Heart left ventricle (tissue), 16 donors: ENCODE measurements around the gene NPHP4. TPM values are rescaled to one million over a fixed set of nuclear protein-coding genes. Genes with fewer than 3 reads are reported as not detected.

Experiments used
- ATAC-seq, 4 donors: fragments of 200-7000 bp; cut with Tn5 transposase; one replicate each; pipeline ENCODE4 v1.9.1; 2020 to 2022; ENCODE audit warnings: moderate library complexity in 4 of 4, mild to moderate bottlenecking in 3 of 4, moderate number of reproducible peaks in 1 of 4
- DNase-seq, 5 donors: peaks; one replicate each; pipeline ENCODE4 v3.0.0-alpha.2; 2020
- H3K27ac ChIP-seq, 12 donors: fragments of 200-600 bp; sonication (generic) in 4 of 12; one replicate each; pipeline versions ENCODE4 v1.5.0 to v1.8.0; 2016 to 2022; ENCODE audit warnings: mild to moderate bottlenecking in 2 of 12
- H3K27me3 ChIP-seq, 9 donors: fragments of 200-600 bp; sonication (generic) in 2 of 9; one replicate each; pipeline versions ENCODE4 v1.5.1 to v1.8.0; 2016 to 2022; ENCODE audit warnings: mild to moderate bottlenecking in 3 of 9
- H3K36me3 ChIP-seq, 9 donors: fragments of 200-600 bp; sonication (generic) in 2 of 9; one replicate each; pipeline versions ENCODE4 v1.5.0 to v1.8.0; 2018 to 2022; ENCODE audit warnings: mild to moderate bottlenecking in 2 of 9
- H3K4me1 ChIP-seq, 12 donors: fragments of 200-600 bp; sonication (generic) in 4 of 12; one replicate each; pipeline versions ENCODE4 v1.5.0 to v1.8.0; 2016 to 2022; ENCODE audit warnings: mild to moderate bottlenecking in 3 of 12
- H3K4me3 ChIP-seq, 12 donors: fragments of 200-600 bp; sonication (generic) in 4 of 12; one replicate each; pipeline versions ENCODE4 v1.5.0 to v1.8.0; 2017 to 2022; ENCODE audit warnings: mild to moderate bottlenecking in 9 of 12, moderate library complexity in 4 of 12
- H3K9me3 ChIP-seq, 12 donors: fragments of 200-600 bp; sonication (generic) in 4 of 12; one replicate each; pipeline versions ENCODE4 v1.5.0 to v1.8.0; 2016 to 2022; ENCODE audit warnings: mild to moderate bottlenecking in 1 of 12
- POLR2A ChIP-seq, 2 donors: fragments of 450-650 bp; IDR thresholded peaks; one replicate each; pipeline ENCODE4 v1.6.1; 2017; ENCODE audit warnings: antibody characterized with exemption in 2 of 2, mild to moderate bottlenecking in 2 of 2, moderate library complexity in 2 of 2
- WGBS, 4 donors: extraction: QIAGEN DNeasy Blood & Tissue Kit in 2 of 4; methylation state at CpG; one replicate each; pipeline versions ENCODE4 v1.1.5 to v1.1.7; 2013 to 2018; 5-methylcytosine and 5-hydroxymethylcytosine counted together
- intact Hi-C, 10 donors: fragments of 100-400 bp; cut with DNase I; formaldehyde crosslinking; loops; one replicate each; pipeline versions ENCODE4 v1.11.1 to v1.14.2; 2022
- polyA plus RNA-seq, 2 donors: library from polyadenylated mRNA; stranded (reverse); fragments of 200-250 nt; gene quantifications; one replicate each; pipeline ENCODE4 v1.2.3, GENCODE V29; 2013
- total RNA-seq, 9 donors: library from RNA; depleted of rRNA in 2 of 9; stranded (reverse); fragments of >200 nt in 2 of 9; fragmentation: NEBNext Ultra II Directional in 3 of 9; extraction: Animal tissue kit (Norgen Biotek cat#: 25700) in 3 of 9; gene quantifications; one replicate each; pipeline versions ENCODE4 v1.1.0 to v1.2.4, GENCODE V29; 2016 to 2023
- TF ChIP-seq, protein P1 (sequence below), 12 donors: fragments of 200-600 bp; sonication (generic) in 4 of 12; IDR thresholded peaks; one replicate each; pipeline versions ENCODE4 v1.5.0 to v1.8.0; 2018 to 2022; ENCODE audit warnings: antibody characterized with exemption in 12 of 12, mild to moderate bottlenecking in 5 of 12
- donor health status: ischemic (EF 13 %, LVEDD 7.1; RV severe dilation, severe dysfunction).
- donor health status: healthy with polysubstance abuse.
- donor health status: DM: no; HTN: yes; CAD: no.
- donor health status: DM: no; HTN: no; CAD: no.
- donor health status: ischemic (EF 25% LVEDD 6.9; RV normal size, moderate dysfunction).
- donor health status: ischemic (EF 25% LVEDD 5.7; RV mildly dilated, moderate dysfunction).
- donor health status: healthy.
- donor health status: DM: yes; HTN: yes; CAD: no.
- donor health status: ischemic (EF 35%, LVEDD 5.7; RV mildly dilated, moderate dysfunction).
- donor health status: nonischemic (EF 11% LVEDD 7.7; RV severe dilation, severe dysfunction).
- donor health status: DM: yes; HTN: yes; CAD: no.
- donor health status: PGD.
- donor health status: ischemic (EF 29% LVEDD 5.4; RV normal size, mild dysfunction).
- donor health status: nonischemic (EF 23%, LVEDD 6.1; RV moderate dilation, normal function).

NPHP4 gene
- total and polyA plus RNA-seq, 11 donors = 2.1 to 6.3 (median 3.1) TPM

DNA sequence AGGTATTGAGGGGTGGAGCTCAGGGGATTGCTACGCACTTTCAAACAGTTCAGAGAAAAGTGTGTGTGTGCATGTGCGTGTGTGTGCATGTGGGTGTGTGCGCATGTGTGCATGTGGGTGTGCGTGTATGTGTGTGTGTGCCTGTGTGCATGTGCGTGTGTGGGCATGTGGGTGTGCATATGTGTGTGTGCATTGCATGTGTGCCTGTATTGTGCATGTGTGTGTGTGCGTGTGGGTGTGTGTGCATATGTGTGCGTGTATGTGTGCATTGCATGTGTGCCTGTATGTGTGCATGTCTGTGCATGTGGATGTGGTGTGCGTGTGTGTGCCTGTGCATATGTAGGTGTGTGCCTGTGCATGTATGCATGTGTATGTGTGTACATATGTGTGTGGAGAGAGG is 40.9 kb upstream of the NPHP4 start:
- peaks cover 0 to 35% (median 0%) of the 10 kb centered on the region in 12 donors for H3K4me1 ChIP-seq
- H3K27ac ChIP-seq = no peak overlapping the region
- WGBS, 4 donors = 87 to 96% (median 94%) methylated on average over 8 of the region's 8 CpGs
- H3K27me3 ChIP-seq = no peaks in the 10 kb centered on the region
- no peak overlapping the region for H3K4me3 ChIP-seq
- no peak for TF ChIP-seq POLR2A (IDR thresholded peaks at IDR 0.05)
- TF ChIP-seq, protein P1, sequence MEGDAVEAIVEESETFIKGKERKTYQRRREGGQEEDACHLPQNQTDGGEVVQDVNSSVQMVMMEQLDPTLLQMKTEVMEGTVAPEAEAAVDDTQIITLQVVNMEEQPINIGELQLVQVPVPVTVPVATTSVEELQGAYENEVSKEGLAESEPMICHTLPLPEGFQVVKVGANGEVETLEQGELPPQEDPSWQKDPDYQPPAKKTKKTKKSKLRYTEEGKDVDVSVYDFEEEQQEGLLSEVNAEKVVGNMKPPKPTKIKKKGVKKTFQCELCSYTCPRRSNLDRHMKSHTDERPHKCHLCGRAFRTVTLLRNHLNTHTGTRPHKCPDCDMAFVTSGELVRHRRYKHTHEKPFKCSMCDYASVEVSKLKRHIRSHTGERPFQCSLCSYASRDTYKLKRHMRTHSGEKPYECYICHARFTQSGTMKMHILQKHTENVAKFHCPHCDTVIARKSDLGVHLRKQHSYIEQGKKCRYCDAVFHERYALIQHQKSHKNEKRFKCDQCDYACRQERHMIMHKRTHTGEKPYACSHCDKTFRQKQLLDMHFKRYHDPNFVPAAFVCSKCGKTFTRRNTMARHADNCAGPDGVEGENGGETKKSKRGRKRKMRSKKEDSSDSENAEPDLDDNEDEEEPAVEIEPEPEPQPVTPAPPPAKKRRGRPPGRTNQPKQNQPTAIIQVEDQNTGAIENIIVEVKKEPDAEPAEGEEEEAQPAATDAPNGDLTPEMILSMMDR (IDR thresholded peaks at IDR 0.05) = no peak
- ATAC-seq = no peak
- H3K9me3 ChIP-seq = no peaks in the 10 kb centered on the region
- H3K36me3 ChIP-seq = peaks cover 0 to 14% (median 0%) of the 10 kb centered on the region in 9 donors
- DNase-seq = no peak
- intact Hi-C loops = no loop called here

DNA sequence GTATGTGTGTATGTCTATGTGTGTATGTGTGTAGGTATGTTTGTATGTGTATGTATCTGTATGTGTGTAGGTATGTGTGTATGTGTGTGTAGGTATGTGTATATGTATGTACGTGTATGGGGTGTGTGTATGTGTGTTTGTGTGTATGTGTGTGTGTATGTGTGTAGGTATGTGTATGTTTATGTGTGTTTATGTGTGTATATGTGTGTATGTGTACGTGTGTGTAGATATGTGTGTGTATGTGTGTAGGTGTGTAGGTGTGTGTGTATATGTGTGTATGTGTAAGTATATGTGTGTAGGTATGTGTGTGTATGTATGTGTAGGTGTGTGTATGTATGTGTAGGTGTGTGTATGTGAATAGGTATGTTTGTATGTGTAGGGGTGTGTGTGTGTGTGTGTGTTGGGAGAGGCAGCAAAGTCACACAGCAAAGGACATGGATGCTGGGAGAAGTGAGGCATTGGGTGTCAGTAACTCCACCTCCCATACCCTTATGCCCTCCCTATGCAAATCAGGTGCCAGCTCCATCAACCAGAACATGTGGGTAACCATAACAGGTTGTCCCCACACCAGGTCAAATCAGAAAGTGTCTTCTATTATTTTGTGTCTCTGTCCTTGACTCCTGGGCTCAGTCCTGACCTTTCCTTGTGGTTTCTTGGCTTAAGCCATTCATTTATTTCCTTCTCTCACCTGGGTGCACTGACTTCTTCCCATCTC is 38.5 kb upstream of the NPHP4 start:
- Histone ChIP-seq H3K4me3 (no peak overlapping the region), H3K36me3 (peaks cover 0 to 14% (median 0%) of the 10 kb centered on the region in 9 donors), H3K9me3 (no peaks in the 10 kb centered on the region), H3K4me1 (peaks cover 0 to 38% (median 6%) of the 10 kb centered on the region in 12 donors), H3K27me3 (no peaks in the 10 kb centered on the region), H3K27ac (no peak overlapping the region)
- no peak for DNase-seq
- TF ChIP-seq POLR2A (IDR thresholded peaks at IDR 0.05) = no peak
- TF ChIP-seq, protein P1 (IDR thresholded peaks at IDR 0.05) = no peak
- WGBS, 4 donors = 90 to 92% (median 91%) methylated on average over 2 of the region's 2 CpGs
- ATAC-seq = no peak
- intact Hi-C loops = no loop called here

DNA sequence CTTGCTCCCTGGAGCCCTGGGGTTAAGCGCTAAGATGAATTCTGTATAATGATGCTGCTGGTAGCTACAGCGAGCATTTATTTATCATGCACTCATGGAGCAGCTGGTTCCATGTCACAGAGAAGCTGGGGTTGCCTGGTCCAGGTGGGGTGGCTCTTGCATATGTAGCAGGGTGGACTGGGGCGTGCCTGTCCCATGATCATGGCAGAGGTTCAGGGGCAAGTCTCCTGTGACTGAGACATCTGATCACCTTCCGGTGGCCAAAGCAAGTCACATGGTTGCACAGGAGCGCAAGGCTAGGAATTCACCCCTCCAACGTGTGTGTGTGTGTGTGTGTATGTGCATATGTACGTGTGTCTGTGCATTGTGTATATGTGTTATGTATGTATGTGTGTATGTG is 37.9 kb upstream of the NPHP4 start:
- Histone ChIP-seq H3K27ac (no peak overlapping the region), H3K4me3 (no peak overlapping the region), H3K27me3 (peaks cover 0 to 4% (median 0%) of the 10 kb centered on the region in 9 donors), H3K4me1 (peaks cover 0 to 44% (median 9%) of the 10 kb centered on the region in 12 donors), H3K36me3 (peaks cover 0 to 13% (median 0%) of the 10 kb centered on the region in 9 donors), H3K9me3 (no peaks in the 10 kb centered on the region)
- TF ChIP-seq POLR2A (IDR thresholded peaks at IDR 0.05) = no peak
- TF ChIP-seq, protein P1 (IDR thresholded peaks at IDR 0.05) = no peak
- no peak for DNase-seq
- 73 to 80% (median 77%) methylated on average over 7 of the region's 7 CpGs for WGBS, 4 donors
- intact Hi-C loops = no loop called here
- ATAC-seq = no peak

DNA sequence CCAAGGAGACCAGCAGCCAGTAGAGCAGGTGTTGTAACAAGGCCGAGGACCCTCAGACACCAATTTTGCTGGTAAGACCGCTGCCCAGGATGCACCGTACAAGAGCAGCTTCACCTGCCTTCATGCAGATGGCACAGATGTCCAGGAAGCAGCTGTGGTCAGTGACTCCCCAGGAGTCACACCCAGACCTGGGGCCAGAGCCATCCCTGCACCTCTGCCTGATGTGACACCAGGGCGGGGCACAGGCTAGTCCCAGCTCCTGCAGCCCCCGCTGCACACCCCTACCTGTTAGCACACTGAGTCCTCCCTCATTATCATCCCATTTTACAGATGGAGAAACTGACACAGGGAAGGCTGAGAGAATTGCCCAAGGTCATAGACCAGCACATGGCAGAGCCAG is 37.1 kb upstream of the NPHP4 start:
- H3K4me1 ChIP-seq = peaks cover 0 to 44% (median 11%) of the 10 kb centered on the region in 12 donors
- peaks cover 0 to 10% (median 0%) of the 10 kb centered on the region in 9 donors for H3K36me3 ChIP-seq
- intact Hi-C loops = no loop called here
- H3K27me3 ChIP-seq = peaks cover 0 to 8% (median 0%) of the 10 kb centered on the region in 9 donors
- H3K9me3 ChIP-seq = no peaks in the 10 kb centered on the region
- H3K27ac ChIP-seq = no peak overlapping the region
- 90 to 97% (median 96%) methylated on average over 5 of the region's 5 CpGs for WGBS, 4 donors
- peak overlapping the region in 1 of 12 donors; percentile 66 for H3K4me3 ChIP-seq
- DNase-seq (peak in 2 of 5 donors; percentile 13 to 40), ATAC-seq (no peak)
- TF ChIP-seq, protein P1 (IDR thresholded peaks at IDR 0.05) = no peak
- TF ChIP-seq POLR2A (IDR thresholded peaks at IDR 0.05) = no peak
